SH-SY5Y (cell line): ENCODE measurements around the gene SOAT1.

Experiments used
- GATA2 ChIP-seq: IDR thresholded peaks from 2 replicates; pipeline ENCODE4 v1.6.1; 2011; ENCODE audit warnings: mild to moderate bottlenecking, low read depth, low read length
- GATA3 ChIP-seq: IDR thresholded peaks from 2 replicates; pipeline ENCODE4 v1.6.1; 2011; ENCODE audit warnings: low read depth, mild to moderate bottlenecking, low read length, moderate library complexity

DNA sequence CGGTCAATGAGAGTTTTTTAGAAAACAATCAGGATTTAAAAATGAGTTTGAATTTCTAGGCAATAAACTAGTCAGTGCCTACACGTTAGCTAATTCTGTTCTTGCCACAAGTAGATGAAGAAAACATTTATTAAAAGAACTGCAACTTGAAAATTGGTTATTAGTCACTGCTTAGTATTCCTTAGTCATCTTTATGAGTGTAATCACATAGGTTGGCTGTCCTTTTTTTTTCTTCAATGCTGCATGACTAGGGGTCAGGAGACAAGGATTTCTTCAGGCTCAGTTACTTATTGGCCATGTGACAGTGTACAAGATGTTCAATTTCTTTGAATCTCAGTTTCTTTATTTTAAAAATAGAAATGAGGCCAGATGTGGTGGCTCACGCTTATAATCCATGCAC, 17.1 kb downstream of the SOAT1 start:
- TF ChIP-seq GATA2 (no peak), GATA3 (no peak)
